ENCODE measurements around the gene HIBCH.
"Not testable (repeated sequence)": the region's sequence is repeated elsewhere in the genome, so short reads cannot be mapped to it uniquely, and the experiment has no call there.

HIBCH gene

GRCh38 chr2:190343089-190343535 lies 23.5 kb upstream of the HIBCH start:
- DNase-seq (ENCODE audit: low spot score) = no peak

GRCh38 chr2:190342611-190343010 lies 23.0 kb upstream of the HIBCH start:
- DNase-seq (ENCODE audit: low spot score) = no peak

- no peak for DNase-seq (ENCODE audit: low spot score)
These were observed 20.7 kb upstream of the HIBCH start for GRCh38 chr2:190340369-190340768.

DNA sequence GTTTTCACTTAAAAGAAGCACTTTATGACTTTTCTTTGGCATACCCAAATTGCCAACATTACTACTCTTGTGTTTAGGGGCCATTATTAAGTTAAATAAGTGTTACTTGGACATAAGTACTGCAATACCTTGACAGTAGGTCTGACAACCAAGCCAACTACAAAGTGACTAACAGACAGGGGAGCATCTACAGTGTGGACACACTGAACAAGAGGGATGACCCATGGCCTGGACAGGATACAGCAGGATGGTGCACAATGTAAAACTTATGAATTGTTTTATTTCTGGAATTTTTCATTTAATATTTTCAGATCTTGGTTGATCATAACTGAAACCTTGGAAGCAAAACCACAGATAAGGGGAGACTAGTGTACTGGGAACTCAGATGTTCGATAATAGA lies 19.8 kb upstream of the HIBCH start:
- no peak for DNase-seq (ENCODE audit: low spot score)

GRCh38 chr2:190338453-190338852 lies 18.8 kb upstream of the HIBCH start:
- DNase-seq (ENCODE audit: low spot score) = no peak

DNA sequence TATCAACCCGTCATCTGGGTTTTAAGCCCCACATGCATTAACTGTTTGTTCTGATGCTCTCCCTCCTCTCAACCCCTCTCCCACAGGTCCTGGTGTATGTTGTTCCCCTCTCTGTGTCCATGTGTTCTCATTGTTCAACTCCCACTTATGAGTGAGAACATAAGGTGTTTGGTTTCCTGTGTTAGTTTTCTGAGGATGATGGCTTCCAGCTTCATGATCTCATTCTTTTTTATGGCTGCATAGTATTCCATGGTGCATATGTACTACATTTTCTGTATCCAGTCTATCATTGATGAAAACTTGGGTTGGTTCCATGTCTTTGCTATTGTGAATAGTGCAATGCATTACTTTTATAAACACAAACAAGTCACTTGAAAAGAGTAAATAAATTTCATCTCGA lies 16.8 kb upstream of the HIBCH start:
- no peak for DNase-seq (ENCODE audit: low spot score)

DNA sequence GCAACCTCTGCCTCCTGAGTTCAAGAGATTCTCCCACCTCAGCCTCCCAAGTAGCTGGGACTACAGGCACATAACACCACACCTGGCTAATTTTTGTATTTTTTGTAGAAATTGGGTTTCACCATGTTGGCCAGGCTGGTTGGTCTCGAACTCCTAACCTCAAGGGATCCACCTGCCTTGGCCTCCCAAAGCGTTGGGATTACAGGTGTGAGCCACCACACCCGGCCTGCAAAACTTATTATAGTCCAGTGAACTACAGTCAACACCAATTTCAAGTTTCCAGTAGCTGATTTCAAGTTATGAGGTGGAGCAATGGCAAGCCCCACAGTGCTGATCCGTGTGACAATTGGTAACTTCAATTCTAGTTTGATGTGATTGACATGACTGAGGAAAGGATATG lies 16.0 kb upstream of the HIBCH start:
- DNase-seq (ENCODE audit: low spot score) = not testable (repeated sequence)

DNA sequence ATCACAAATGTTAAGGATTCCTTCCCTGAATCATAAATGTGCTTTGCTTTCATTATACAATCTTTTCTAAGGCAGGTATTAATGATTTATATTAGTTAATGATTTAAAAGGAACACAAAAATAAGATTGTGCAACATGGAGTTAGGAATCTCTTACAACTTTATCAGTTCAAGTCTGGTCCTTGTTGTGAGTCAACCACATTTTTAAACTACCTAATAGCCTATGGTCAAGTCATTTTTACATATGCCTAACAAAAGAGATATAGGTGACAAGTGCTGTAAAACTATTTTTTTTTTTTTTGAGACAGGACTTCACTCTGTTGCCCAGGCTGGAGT lies 15.6 kb upstream of the HIBCH start:
- no peak for DNase-seq (ENCODE audit: low spot score)

- no peak for DNase-seq (ENCODE audit: low spot score)
These were observed 15.0 kb upstream of the HIBCH start for GRCh38 chr2:190334479-190335224.

DNA sequence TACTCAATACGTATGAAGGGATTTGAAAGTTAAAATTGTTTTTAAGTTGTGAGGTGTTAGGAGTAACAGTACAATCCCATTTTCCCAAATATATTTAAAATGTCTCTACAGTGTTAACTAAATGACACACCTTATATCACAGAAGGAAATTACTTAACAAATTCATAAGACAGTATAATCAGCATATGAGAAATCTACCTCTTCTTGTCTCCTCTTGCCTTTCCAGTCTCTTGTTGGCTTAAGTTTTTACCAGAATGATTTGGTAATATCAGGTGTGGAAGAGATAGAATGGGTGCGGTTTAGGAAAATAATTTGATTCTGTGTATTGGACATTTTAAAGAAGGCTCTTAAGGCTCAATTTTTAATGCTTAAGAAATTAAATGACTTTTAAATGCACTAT lies 14.3 kb upstream of the HIBCH start:
- no peak for DNase-seq (ENCODE audit: low spot score)

GRCh38 chr2:190333395-190333794 lies 13.8 kb upstream of the HIBCH start:
- DNase-seq (ENCODE audit: low spot score) = no peak

DNA sequence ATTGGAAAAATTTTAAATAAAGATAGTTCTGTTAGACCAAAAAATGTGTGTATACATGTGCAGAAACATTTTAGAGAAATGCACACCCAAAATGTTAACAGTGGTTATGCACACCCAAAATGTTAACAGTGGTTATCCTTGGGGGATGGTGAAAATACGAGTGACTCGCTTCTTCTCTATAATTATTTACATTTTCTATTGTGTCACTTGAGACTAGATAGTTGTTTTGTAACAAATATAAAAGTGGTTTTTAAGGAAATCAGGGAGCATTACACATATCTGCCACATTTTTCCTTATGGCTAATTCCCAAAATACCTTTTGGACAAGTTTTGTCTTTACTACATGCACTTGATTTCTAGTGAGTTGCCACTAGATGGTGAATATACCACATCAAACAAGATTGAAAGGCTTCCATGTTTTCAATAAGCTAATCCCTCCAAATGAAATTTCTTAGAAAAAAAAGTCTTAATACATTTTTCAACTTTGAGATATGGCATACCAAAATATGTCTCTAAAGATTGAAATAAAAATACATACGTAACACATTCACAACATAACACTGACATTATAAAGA lies 9.0 kb upstream of the HIBCH start:
- no peak for DNase-seq (ENCODE audit: low spot score)

DNA sequence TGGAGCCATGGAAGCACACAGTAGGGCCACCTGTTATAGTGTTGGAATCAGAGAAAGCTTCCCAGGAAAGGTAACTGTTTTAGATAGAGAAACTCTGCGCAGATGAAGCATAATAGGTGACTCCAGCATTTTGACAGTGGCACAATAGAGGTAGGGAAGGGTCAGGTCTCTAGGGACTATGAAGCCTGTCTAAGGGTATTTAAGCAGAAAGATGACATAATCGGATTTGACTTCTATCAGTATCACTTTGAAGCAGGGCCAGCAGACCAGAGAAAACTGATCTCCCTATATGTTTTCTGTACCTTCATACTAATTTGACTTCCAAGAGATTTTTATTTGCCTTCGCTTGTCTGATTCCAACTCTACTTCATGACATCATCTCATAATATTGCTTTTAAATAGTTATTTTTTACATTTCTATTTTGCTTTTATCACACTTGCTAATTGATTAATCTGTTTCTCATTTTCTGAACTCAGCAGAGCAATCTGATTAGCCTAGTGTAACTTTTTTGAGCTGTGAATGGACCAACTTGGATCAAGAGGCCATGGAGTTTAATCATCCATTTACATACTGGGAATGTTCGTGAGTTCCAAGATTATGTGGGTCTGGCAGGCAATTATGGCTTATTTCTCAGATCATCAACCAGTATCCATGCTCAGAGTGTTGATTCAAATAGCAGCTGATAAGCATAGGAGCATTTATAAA lies 8.4 kb upstream of the HIBCH start:
- no peak for DNase-seq (ENCODE audit: low spot score)

DNA sequence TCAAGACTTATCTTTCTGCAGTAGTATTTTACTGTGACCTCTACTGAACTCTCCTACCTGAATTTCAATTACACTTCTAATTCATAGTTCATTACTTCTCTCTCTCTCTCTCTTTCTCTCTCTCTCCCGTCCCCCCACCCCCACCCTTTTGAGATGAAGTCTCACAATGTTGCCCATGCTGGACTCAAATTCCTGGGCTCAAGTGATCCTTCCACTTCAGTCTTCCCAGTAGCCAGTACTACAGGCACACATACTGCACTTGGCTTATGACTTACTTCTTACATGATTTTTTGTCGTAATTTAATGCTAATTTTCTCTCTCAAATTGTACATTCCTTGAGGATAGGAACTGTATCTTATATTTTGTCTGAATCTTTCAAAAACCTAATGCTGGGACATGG lies 6.0 kb upstream of the HIBCH start:
- DNase-seq (ENCODE audit: low spot score) = no peak

DNA sequence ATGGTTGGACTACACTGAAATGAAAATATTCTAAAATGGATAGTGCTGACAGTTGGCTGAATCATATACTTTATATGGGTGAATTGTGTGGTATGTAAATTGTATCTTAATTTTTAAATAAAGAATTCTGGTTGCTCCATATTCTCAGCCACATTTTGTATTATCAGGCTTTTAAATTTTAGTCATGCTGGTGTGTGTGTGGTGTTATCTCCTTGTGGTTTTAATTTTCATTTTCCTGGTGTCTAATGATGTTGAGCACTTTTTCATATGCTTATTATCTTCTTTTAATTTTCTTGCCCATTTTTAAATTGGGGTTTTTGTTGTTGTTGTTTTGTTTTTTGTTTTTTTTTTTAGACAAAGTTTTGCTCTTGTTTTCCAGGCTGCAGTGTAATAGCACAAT lies 3.8 kb upstream of the HIBCH start:
- DNase-seq (ENCODE audit: low spot score) = no peak

- no peak for DNase-seq (ENCODE audit: low spot score)
These were observed 1.1 kb upstream of the HIBCH start for GRCh38 chr2:190320696-190321095.

DNA sequence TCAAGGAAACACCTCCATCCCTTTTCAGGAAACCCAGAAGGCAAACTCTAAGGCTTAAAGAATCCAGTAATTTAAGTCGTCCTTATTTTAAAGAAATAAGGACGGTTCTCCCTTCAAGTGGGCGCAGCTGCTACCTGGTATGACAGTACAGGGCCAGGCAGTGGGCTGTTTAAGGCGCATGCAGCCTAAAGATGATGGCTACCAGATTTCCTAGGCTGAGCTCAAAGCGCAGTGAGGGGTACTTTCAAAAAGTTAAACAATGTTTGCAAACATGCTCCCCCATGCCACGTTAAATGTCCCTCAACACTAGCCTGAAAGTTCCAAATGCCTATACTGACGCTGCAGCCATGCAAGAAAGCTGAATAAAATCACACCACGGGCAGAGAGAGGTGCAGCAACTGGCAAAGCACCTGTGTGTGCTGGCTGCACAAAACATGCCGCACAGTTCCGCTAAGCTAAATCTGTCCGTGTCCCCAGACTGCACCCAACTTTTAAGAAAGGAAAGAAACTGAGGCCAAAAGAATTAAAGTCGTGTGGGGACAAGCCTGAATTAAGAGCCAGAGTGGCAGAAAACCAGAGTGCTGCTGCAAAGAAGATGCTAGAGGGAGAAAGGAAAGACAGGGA lies 583 bp downstream of the HIBCH start:
- DNase-seq (ENCODE audit: low spot score) = no peak

- DNase-seq (ENCODE audit: low spot score) = no peak
These were observed 1.1 kb downstream of the HIBCH start for GRCh38 chr2:190318514-190318913.

GRCh38 chr2:190315273-190315672 lies 4.4 kb downstream of the HIBCH start:
- DNase-seq (ENCODE audit: low spot score) = no peak

- no peak for DNase-seq (ENCODE audit: low spot score)
These were observed 5.7 kb downstream of the HIBCH start for GRCh38 chr2:190313880-190314279.

DNA sequence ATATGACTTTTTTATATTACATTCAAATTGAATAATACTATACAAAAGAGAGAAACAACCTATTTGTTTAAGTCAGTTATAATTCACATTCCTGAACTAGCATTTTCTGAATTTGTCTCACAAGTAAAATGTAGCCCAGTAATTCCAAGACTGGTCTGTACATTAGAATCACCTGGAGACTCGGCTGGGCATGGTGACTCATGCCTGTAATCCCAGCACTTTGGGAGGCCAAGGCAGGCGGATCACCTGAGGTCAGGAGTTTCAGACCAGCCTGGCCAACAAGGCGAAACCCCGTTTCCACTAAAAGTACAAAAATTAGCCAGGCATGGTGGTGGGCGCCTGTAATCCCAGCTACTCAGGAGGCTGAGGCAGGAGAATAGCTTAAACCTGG lies 7.0 kb downstream of the HIBCH start:
- not testable (repeated sequence) for DNase-seq (ENCODE audit: low spot score)

DNA sequence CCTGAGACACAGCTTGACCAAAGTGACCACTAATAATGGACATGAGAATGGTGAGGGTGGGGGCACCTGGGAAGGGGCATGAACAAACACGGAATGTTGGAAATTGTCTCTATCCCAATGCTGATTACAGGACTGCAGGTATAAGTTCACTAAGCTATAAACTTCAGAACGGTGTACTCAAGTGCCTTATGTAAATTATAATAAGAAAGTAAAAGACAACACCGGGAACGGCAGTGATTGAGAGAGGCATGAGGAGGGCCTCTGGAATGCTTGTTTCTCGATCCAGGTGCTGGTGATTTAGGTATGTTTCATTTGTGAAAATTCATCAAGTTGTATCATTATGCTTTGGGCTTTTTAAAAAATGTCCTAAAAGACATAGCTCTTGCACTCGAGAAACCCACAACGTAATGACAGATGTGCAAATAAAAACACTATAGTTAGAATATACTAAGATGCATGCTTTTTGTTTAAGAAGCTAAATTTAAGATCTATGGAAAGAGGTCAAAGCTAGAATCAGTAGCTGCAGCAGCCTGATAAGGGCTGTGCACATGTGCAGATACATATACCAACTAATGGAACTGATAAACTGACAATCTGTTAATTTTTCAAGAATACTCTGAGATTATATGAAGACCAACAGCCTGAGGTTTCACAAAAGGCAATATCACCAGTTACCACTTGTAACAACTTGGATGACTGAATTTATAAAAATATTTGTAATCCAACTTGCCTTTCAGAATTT lies 7.6 kb downstream of the HIBCH start:
- no peak for DNase-seq (ENCODE audit: low spot score)
